ENCODE data around the gene IL23A. TPM values are rescaled to one million over a fixed set of nuclear protein-coding genes. Genes with fewer than 3 reads are reported as not detected.

IL23A gene
- total RNA-seq, 1 experiment from 2014 or later = 0.41 TPM

Other genes with a start within 250 kb of the IL23A start
- 175 TPM for gene PA2G4, start 234.3 kb upstream of the IL23A start, total RNA-seq (2021; ENCODE audit: unreplicated experiment)
- 2,264 TPM for gene RPL41, start 222.3 kb upstream of the IL23A start, total RNA-seq (2021; ENCODE audit: unreplicated experiment)
- 6.0 TPM for gene ZC3H10, start 220.6 kb upstream of the IL23A start, total RNA-seq (2021; ENCODE audit: unreplicated experiment)
- 152 TPM for gene ESYT1, start 210.6 kb upstream of the IL23A start, total RNA-seq (2021; ENCODE audit: unreplicated experiment)
- gene MYL6B, start 186.3 kb upstream of the IL23A start, total RNA-seq (2021; ENCODE audit: unreplicated experiment) = 66.5 TPM
- gene MYL6, start 180.5 kb upstream of the IL23A start, total RNA-seq (2021; ENCODE audit: unreplicated experiment) = 1,024 TPM
- 129 TPM for gene SMARCC2, start 149.4 kb upstream of the IL23A start, total RNA-seq (2021; ENCODE audit: unreplicated experiment)
- gene RNF41, start 117.0 kb upstream of the IL23A start, total RNA-seq (2021; ENCODE audit: unreplicated experiment) = 35.3 TPM
- 99.6 TPM for gene NABP2, start 114.5 kb upstream of the IL23A start, total RNA-seq (2021; ENCODE audit: unreplicated experiment)
- 0.23 TPM for gene SLC39A5, start 108.8 kb upstream of the IL23A start, total RNA-seq (2021; ENCODE audit: unreplicated experiment)
- 67.5 TPM for gene ANKRD52, start 80.5 kb upstream of the IL23A start, total RNA-seq (2021; ENCODE audit: unreplicated experiment)
- 20.0 TPM for gene COQ10A, start 71.9 kb upstream of the IL23A start, total RNA-seq (2021; ENCODE audit: unreplicated experiment)
- gene CS, start 38.6 kb upstream of the IL23A start, total RNA-seq (2021; ENCODE audit: unreplicated experiment) = 240 TPM
- gene CNPY2, start 22.9 kb upstream of the IL23A start, total RNA-seq (2021; ENCODE audit: unreplicated experiment) = 115 TPM
- 71.9 TPM for gene PAN2, start 4.9 kb upstream of the IL23A start, total RNA-seq (2021; ENCODE audit: unreplicated experiment)
- gene STAT2, start 21.2 kb downstream of the IL23A start, total RNA-seq (2021; ENCODE audit: unreplicated experiment) = 50.4 TPM
- gene APOF, start 24.0 kb downstream of the IL23A start, total RNA-seq (2021; ENCODE audit: unreplicated experiment) = 0.10 TPM
- 46.2 TPM for gene TIMELESS, start 110.5 kb downstream of the IL23A start, total RNA-seq (2021; ENCODE audit: unreplicated experiment)
- gene MIP, start 115.8 kb downstream of the IL23A start, total RNA-seq (2021; ENCODE audit: unreplicated experiment) = not detected
- 3.7 TPM for gene SPRYD4, start 129.7 kb downstream of the IL23A start, total RNA-seq (2021; ENCODE audit: unreplicated experiment)
- 1.3 TPM for gene GLS2, start 149.3 kb downstream of the IL23A start, total RNA-seq (2021; ENCODE audit: unreplicated experiment)
- gene RBMS2, start 182.9 kb downstream of the IL23A start, total RNA-seq (2021; ENCODE audit: unreplicated experiment) = 18.2 TPM